ENCODE data around the gene ITPKA. TPM values are rescaled to one million over a fixed set of nuclear protein-coding genes. Genes with fewer than 3 reads are reported as not detected.

ITPKA gene
- total and polyA plus RNA-seq, 2 of the 13 experiments (the other 11 are each of a cell fraction or from before 2014, with no cell fraction given): 13.2 to 41.3 TPM

DNA sequence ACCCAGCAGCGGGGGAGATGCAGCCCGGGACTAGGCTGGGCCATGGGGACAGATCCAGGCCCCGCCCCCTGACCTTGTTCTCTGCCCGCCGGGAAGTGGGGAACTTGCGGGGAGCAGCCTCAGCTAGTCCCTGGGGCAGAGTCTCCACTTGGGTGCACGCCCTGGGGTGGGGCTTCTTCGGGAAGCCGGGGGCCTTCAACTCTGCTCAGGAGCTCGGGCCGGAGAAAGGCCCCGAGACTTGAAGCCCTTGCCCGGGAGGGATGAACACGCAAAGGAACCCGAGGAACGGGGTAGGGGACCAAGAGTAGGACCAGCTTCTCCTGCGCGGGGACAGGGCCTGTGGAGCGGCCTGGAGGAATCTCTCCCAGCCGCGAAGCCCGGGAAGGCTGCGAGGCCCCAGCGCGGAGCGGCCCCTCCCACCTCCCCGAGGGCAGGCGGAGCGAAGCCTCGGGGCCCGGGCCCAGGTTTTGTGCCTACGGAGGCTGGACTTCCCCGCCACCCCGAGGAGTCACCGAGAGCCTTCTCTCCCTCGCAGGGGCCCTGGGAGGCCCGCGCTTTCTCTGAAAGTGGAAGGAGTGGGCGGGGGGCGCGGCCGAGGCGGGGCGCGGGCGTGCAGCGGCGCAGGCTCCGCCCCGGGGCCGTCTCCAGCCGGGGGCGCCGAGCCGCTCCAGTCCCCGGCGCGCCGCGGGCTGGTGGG lies at the start of gene ITPKA (continued):
- TF ChIP-seq, protein P1, sequence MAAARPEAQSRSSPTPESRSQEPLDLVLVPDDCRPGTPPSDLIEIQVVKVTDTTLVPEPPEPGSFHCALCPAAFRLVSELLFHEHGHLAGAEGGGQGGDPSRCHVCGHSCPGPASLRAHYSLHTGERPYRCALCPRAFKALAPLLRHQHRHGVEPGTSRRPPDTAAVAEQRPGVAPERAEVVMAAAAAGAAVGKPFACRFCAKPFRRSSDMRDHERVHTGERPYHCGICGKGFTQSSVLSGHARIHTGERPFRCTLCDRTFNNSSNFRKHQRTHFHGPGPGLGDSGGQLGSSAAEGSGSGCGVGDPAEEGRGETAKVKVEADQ (CRISPR knock-in tag; IDR thresholded peaks at IDR 0.05; ENCODE audit: borderline replicate concordance): no peak
- TF ChIP-seq, protein P2, sequence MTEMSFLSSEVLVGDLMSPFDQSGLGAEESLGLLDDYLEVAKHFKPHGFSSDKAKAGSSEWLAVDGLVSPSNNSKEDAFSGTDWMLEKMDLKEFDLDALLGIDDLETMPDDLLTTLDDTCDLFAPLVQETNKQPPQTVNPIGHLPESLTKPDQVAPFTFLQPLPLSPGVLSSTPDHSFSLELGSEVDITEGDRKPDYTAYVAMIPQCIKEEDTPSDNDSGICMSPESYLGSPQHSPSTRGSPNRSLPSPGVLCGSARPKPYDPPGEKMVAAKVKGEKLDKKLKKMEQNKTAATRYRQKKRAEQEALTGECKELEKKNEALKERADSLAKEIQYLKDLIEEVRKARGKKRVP (CRISPR knock-in tag; IDR thresholded peaks at IDR 0.05): no peak
- TF ChIP-seq, protein P3, sequence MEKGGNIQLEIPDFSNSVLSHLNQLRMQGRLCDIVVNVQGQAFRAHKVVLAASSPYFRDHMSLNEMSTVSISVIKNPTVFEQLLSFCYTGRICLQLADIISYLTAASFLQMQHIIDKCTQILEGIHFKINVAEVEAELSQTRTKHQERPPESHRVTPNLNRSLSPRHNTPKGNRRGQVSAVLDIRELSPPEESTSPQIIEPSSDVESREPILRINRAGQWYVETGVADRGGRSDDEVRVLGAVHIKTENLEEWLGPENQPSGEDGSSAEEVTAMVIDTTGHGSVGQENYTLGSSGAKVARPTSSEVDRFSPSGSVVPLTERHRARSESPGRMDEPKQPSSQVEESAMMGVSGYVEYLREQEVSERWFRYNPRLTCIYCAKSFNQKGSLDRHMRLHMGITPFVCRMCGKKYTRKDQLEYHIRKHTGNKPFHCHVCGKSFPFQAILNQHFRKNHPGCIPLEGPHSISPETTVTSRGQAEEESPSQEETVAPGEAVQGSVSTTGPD (CRISPR knock-in tag; IDR thresholded peaks at IDR 0.05): no peak
- TF ChIP-seq ZNF841 (CRISPR knock-in tag; IDR thresholded peaks at IDR 0.05; ENCODE audit: borderline replicate concordance) (no peak), ZNF10 (CRISPR knock-in tag; IDR thresholded peaks at IDR 0.05; ENCODE audit: borderline replicate concordance, low read depth) (no peak), BRD4 (CRISPR knock-in tag; IDR thresholded peaks at IDR 0.05) (no peak), ZNF234 (CRISPR knock-in tag; conservative IDR thresholded peaks at IDR 0.05) (peak; percentile 80; the same call in 1 of the 2 replicates), IRF2 (CRISPR knock-in tag; IDR thresholded peaks at IDR 0.05) (no peak; the same call in 1 of the 2 replicates), MEIS2 (CRISPR knock-in tag; IDR thresholded peaks at IDR 0.05) (no peak), NFE2L1 (CRISPR knock-in tag; IDR thresholded peaks at IDR 0.05; ENCODE audit: borderline replicate concordance) (no peak), HOXA5 (CRISPR knock-in tag; IDR thresholded peaks at IDR 0.05) (peak; percentile 22; the same call in 1 of the 2 replicates)
- TF ChIP-seq, protein P4, sequence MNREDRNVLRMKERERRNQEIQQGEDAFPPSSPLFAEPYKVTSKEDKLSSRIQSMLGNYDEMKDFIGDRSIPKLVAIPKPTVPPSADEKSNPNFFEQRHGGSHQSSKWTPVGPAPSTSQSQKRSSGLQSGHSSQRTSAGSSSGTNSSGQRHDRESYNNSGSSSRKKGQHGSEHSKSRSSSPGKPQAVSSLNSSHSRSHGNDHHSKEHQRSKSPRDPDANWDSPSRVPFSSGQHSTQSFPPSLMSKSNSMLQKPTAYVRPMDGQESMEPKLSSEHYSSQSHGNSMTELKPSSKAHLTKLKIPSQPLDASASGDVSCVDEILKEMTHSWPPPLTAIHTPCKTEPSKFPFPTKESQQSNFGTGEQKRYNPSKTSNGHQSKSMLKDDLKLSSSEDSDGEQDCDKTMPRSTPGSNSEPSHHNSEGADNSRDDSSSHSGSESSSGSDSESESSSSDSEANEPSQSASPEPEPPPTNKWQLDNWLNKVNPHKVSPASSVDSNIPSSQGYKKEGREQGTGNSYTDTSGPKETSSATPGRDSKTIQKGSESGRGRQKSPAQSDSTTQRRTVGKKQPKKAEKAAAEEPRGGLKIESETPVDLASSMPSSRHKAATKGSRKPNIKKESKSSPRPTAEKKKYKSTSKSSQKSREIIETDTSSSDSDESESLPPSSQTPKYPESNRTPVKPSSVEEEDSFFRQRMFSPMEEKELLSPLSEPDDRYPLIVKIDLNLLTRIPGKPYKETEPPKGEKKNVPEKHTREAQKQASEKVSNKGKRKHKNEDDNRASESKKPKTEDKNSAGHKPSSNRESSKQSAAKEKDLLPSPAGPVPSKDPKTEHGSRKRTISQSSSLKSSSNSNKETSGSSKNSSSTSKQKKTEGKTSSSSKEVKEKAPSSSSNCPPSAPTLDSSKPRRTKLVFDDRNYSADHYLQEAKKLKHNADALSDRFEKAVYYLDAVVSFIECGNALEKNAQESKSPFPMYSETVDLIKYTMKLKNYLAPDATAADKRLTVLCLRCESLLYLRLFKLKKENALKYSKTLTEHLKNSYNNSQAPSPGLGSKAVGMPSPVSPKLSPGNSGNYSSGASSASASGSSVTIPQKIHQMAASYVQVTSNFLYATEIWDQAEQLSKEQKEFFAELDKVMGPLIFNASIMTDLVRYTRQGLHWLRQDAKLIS (CRISPR knock-in tag; IDR thresholded peaks at IDR 0.05): no peak
- TF ChIP-seq, protein P5, sequence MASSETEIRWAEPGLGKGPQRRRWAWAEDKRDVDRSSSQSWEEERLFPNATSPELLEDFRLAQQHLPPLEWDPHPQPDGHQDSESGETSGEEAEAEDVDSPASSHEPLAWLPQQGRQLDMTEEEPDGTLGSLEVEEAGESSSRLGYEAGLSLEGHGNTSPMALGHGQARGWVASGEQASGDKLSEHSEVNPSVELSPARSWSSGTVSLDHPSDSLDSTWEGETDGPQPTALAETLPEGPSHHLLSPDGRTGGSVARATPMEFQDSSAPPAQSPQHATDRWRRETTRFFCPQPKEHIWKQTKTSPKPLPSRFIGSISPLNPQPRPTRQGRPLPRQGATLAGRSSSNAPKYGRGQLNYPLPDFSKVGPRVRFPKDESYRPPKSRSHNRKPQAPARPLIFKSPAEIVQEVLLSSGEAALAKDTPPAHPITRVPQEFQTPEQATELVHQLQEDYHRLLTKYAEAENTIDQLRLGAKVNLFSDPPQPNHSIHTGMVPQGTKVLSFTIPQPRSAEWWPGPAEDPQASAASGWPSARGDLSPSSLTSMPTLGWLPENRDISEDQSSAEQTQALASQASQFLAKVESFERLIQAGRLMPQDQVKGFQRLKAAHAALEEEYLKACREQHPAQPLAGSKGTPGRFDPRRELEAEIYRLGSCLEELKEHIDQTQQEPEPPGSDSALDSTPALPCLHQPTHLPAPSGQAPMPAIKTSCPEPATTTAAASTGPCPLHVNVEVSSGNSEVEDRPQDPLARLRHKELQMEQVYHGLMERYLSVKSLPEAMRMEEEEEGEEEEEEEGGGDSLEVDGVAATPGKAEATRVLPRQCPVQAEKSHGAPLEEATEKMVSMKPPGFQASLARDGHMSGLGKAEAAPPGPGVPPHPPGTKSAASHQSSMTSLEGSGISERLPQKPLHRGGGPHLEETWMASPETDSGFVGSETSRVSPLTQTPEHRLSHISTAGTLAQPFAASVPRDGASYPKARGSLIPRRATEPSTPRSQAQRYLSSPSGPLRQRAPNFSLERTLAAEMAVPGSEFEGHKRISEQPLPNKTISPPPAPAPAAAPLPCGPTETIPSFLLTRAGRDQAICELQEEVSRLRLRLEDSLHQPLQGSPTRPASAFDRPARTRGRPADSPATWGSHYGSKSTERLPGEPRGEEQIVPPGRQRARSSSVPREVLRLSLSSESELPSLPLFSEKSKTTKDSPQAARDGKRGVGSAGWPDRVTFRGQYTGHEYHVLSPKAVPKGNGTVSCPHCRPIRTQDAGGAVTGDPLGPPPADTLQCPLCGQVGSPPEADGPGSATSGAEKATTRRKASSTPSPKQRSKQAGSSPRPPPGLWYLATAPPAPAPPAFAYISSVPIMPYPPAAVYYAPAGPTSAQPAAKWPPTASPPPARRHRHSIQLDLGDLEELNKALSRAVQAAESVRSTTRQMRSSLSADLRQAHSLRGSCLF (CRISPR knock-in tag; IDR thresholded peaks at IDR 0.05; ENCODE audit: borderline replicate concordance): no peak
